Endothelial cell (in vitro differentiated cells): ENCODE results near the gene TMEM271. TPM values are rescaled to one million over a fixed set of nuclear protein-coding genes. Genes with fewer than 3 reads are reported as not detected.
"Not testable (repeated sequence)": the region's sequence is repeated elsewhere in the genome, so short reads cannot be mapped to it uniquely, and the experiment has no call there.

Experiments
- DNase-seq: peaks from one replicate; pipeline ENCODE4 v3.0.0; 2021; ENCODE audit warnings: low spot score
- H3K27ac Mint-ChIP-seq: one replicate; pipeline ENCODE4 v1.8.0; 2021; ENCODE audit warnings: mixed read lengths, inconsistent platforms; ENCODE audit not compliant: unreplicated experiment
- H3K27me3 Mint-ChIP-seq: one replicate; pipeline ENCODE4 v1.8.0; 2021; ENCODE audit warnings: mild to moderate bottlenecking, moderate library complexity, mixed read lengths, inconsistent platforms; ENCODE audit not compliant: unreplicated experiment
- H3K36me3 Mint-ChIP-seq: one replicate; pipeline ENCODE4 v1.8.0; 2021; ENCODE audit warnings: mild to moderate bottlenecking, low read depth, mixed read lengths, inconsistent platforms; ENCODE audit not compliant: unreplicated experiment
- H3K4me1 Mint-ChIP-seq: one replicate; pipeline ENCODE4 v1.8.0; 2021; ENCODE audit warnings: mild to moderate bottlenecking, mixed read lengths, inconsistent platforms; ENCODE audit not compliant: unreplicated experiment
- H3K4me3 Mint-ChIP-seq: one replicate; pipeline ENCODE4 v1.8.0; 2021; ENCODE audit warnings: mild to moderate bottlenecking, mixed read lengths, inconsistent platforms; ENCODE audit not compliant: unreplicated experiment
- H3K9me3 Mint-ChIP-seq: one replicate; pipeline ENCODE4 v1.8.0; 2021; ENCODE audit warnings: mixed read lengths, inconsistent platforms; ENCODE audit not compliant: unreplicated experiment
- CTCF ChIP-seq: fragments of 200-600 bp; sonication (generic); IDR thresholded peaks from one replicate; pipeline ENCODE4 v1.5.0; 2021; ENCODE audit warnings: antibody characterized with exemption; ENCODE audit not compliant: unreplicated experiment
- total RNA-seq: library from RNA; stranded (reverse); fragmentation: NEBNext Ultra II Directional; extraction: Animal tissue kit (Norgen Biotek cat#: 25700); gene quantifications from one replicate; pipeline ENCODE4 v1.2.1, GENCODE V29; 2021; ENCODE audit not compliant: unreplicated experiment

The TMEM271 gene
- total RNA-seq, 1 donor from 2014 or later: not detected

GRCh38 chr4:560061-560460 lies 16.0 kb downstream of the TMEM271 start:
- no peaks in the 10 kb centered on the region for H3K9me3 Mint-ChIP-seq
- no peak for TF ChIP-seq CTCF
- H3K27me3 Mint-ChIP-seq: no peaks in the 10 kb centered on the region
- no peaks in the 10 kb centered on the region for H3K36me3 Mint-ChIP-seq
- H3K4me1 Mint-ChIP-seq: no peaks in the 10 kb centered on the region
- H3K4me3 Mint-ChIP-seq: no peak overlapping the region
- DNase-seq: no peak
- H3K27ac Mint-ChIP-seq: no peak overlapping the region

DNA sequence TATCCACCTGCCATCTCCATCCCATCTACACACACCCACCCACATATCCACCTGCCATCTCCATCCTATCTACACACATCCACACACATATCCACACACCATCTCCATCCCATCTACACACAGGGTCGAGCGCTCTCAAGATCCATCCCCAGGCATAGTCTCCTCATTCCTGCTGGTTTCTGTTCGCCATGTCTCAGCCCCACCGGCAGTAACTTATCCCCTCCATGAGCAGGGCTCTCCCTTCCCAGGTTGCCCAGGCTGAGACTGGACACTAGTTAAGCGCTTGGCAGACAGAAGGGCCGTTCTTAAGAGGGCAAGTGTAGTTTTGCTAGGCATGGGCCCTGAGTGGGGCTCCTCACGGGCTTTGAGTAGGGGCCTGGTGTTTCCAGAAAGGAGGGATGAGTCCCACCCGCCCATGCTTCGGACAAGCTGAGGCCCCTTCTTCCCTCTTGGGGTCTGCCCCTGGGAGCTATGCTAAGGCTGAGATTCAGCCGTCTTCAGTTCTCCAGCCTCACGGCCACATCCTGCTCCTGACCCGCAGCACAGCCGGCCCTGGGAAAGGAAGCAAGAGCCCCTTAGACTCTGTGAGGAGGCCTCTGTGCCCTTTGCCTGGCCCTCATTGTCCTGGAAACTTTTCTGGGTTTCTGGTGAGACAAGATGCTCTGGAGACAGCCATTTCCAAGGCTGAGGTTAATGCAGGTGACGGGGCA lies 20.4 kb downstream of the TMEM271 start:
- Mint-ChIP-seq H3K27ac (no peak overlapping the region), H3K36me3 (no peaks in the 10 kb centered on the region), H3K4me1 (no peaks in the 10 kb centered on the region), H3K27me3 (peaks cover 2% of the 10 kb centered on the region), H3K4me3 (no peak overlapping the region), H3K9me3 (no peaks in the 10 kb centered on the region)
- no peak for TF ChIP-seq CTCF
- DNase-seq: no peak

- H3K36me3 Mint-ChIP-seq, DNase-seq, H3K4me3 Mint-ChIP-seq, H3K9me3 Mint-ChIP-seq, H3K27me3 Mint-ChIP-seq, H3K4me1 Mint-ChIP-seq, H3K27ac Mint-ChIP-seq: not testable (repeated sequence)
Observed at GRCh38 chr4:554793-555320, 21.2 kb downstream of the TMEM271 start.

DNA sequence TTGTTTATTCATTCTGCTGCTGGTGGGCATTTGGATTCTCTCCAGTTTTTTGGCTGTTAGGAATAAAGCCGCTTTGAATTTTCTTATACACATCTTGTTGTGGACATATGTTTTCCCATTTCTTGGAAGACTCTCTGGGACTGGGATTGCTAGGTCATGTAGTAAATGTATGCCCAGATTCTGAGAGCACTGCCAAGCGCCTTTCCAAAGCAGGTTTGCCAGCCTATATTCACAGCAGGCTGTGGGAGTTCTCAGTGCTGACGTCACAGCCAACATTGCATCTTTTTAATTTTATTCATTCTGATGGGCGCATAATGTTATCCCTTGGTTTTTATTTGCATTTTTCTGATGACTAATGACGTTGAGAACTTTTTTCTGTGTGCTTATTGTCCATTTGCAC lies 24.1 kb downstream of the TMEM271 start:
- DNase-seq: no peak
- no peak overlapping the region for H3K27ac Mint-ChIP-seq
- no peaks in the 10 kb centered on the region for H3K9me3 Mint-ChIP-seq
- TF ChIP-seq CTCF: no peak
- peaks cover 5% of the 10 kb centered on the region for H3K27me3 Mint-ChIP-seq
- H3K36me3 Mint-ChIP-seq: no peaks in the 10 kb centered on the region
- peaks cover 8% of the 10 kb centered on the region for H3K4me1 Mint-ChIP-seq
- no peak overlapping the region for H3K4me3 Mint-ChIP-seq

GRCh38 chr4:550268-550667 lies 25.8 kb downstream of the TMEM271 start:
- H3K9me3 Mint-ChIP-seq, DNase-seq, H3K36me3 Mint-ChIP-seq, H3K4me3 Mint-ChIP-seq, H3K27me3 Mint-ChIP-seq, H3K27ac Mint-ChIP-seq, H3K4me1 Mint-ChIP-seq: not testable (repeated sequence)

- Mint-ChIP-seq H3K27ac (no peak overlapping the region), H3K4me1 (peaks cover 8% of the 10 kb centered on the region), H3K27me3 (peaks cover 9% of the 10 kb centered on the region), H3K36me3 (no peaks in the 10 kb centered on the region), H3K9me3 (no peaks in the 10 kb centered on the region), H3K4me3 (no peak overlapping the region)
- no peak for TF ChIP-seq CTCF
- no peak for DNase-seq
Observed at GRCh38 chr4:548976-549375, 27.1 kb downstream of the TMEM271 start.
